DOHH2 (cell line): ENCODE results near the gene MAP2K6.

ENCODE experiments used
- H3F3A ChIP-seq: fragments of 200-600 bp; sonication (generic), shearing (Covaris generic); 2 replicates; pipeline ENCODE4 v1.6.0; 2016; ENCODE audit warnings: antibody characterized with exemption, mild to moderate bottlenecking; ENCODE audit not compliant: control insufficient read depth, insufficient read depth
- H3K27ac ChIP-seq: fragments of 200-600 bp; sonication (generic); 2 replicates; pipeline ENCODE4 v1.5.1; 2014; ENCODE audit warnings: low read depth, mild to moderate bottlenecking, low read length, moderate library complexity
- H3K27me3 ChIP-seq: fragments of 200-600 bp; sonication (generic); 2 replicates; pipeline ENCODE4 v1.6.1; 2014; ENCODE audit warnings: mild to moderate bottlenecking, low read length, mixed read lengths; ENCODE audit not compliant: control insufficient read depth
- H3K36me3 ChIP-seq: fragments of 200-600 bp; sonication (generic); 2 replicates; pipeline ENCODE4 v1.6.1; 2014; ENCODE audit warnings: mild to moderate bottlenecking, low read length, moderate library complexity, mixed read lengths; ENCODE audit not compliant: control insufficient read depth
- H3K4me1 ChIP-seq: fragments of 200-600 bp; sonication (generic); 2 replicates; pipeline ENCODE4 v1.6.1; 2014; ENCODE audit warnings: mild to moderate bottlenecking, low read length, mixed read lengths; ENCODE audit not compliant: control insufficient read depth
- H3K4me2 ChIP-seq: fragments of 200-600 bp; sonication (generic); 2 replicates; pipeline ENCODE4 v1.6.0; 2014; ENCODE audit warnings: mild to moderate bottlenecking, low read length, moderate library complexity
- H3K4me3 ChIP-seq: fragments of 200-600 bp; sonication (generic); 2 replicates; pipeline ENCODE4 v1.5.1; 2014; ENCODE audit warnings: mild to moderate bottlenecking, low read length, mixed read lengths
- H3K79me2 ChIP-seq: fragments of 200-600 bp; sonication (generic); 2 replicates; pipeline ENCODE4 v1.6.1; 2014; ENCODE audit warnings: mild to moderate bottlenecking, low read length, mixed read lengths; ENCODE audit not compliant: control insufficient read depth
- H3K9me2 ChIP-seq: fragments of 200-600 bp; sonication (generic); replicated peaks from 2 replicates; pipeline ENCODE4 v1.6.1; 2014; ENCODE audit warnings: mild to moderate bottlenecking, low read length, mixed read lengths; ENCODE audit not compliant: control insufficient read depth
- H3K9me3 ChIP-seq: fragments of 200-600 bp; sonication (generic); 2 replicates; pipeline ENCODE4 v1.6.1; 2014; ENCODE audit warnings: antibody characterized with exemption, low read length, mixed read lengths; ENCODE audit not compliant: control insufficient read depth, insufficient read depth
- H4K20me1 ChIP-seq: fragments of 200-600 bp; sonication (generic); 2 replicates; pipeline ENCODE4 v1.6.0; 2014; ENCODE audit warnings: low read depth, mild to moderate bottlenecking, antibody characterized with exemption, low read length, moderate library complexity; ENCODE audit not compliant: control insufficient read depth, insufficient read depth
- EZH2phosphoT487 ChIP-seq: fragments of 200-600 bp; sonication (generic); IDR thresholded peaks from 2 replicates; pipeline ENCODE4 v1.6.1; 2017; ENCODE audit warnings: borderline replicate concordance, mild to moderate bottlenecking, antibody characterized with exemption, low read length, moderate library complexity, mixed read lengths
- TF ChIP-seq, protein P1 (sequence below): fragments of 200-600 bp; sonication (generic); IDR thresholded peaks from one replicate; pipeline ENCODE4 v1.5.1; 2014; ENCODE audit warnings: antibody characterized with exemption, mild to moderate bottlenecking, low read depth, low read length; ENCODE audit not compliant: poor library complexity, severe bottlenecking

The MAP2K6 gene

DNA sequence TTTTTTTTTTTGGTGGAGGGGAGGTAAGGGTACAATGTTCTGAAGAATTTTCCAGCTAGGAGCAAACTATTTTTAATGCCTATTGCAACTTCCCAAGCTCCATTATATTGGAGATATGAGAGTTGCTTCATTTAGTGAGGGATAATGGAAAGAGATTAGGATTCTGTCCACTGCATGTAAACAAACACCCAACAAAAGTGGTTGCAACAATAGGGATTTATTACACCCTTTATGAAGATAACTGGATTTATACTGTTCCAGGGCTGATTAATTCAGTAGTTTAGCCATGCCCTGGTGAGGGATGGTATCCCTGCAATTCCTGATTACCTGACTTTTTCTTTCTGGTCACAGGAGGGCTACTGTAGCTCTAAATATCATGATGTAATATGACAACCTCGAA is 40.5 kb downstream of the MAP2K6 start:
- Histone ChIP-seq H3K79me2 (no peaks in the 10 kb centered on the region), H3K4me2 (no peak overlapping the region)

GRCh38 chr17:69457603-69458002 is 43.1 kb downstream of the MAP2K6 start:
- Histone ChIP-seq H3K27me3 (0 out of 2 replicates have a peak, but pooled peaks cover 4% of the 10 kb centered on the region), H3K36me3 (no peaks in the 10 kb centered on the region), H3K4me3 (no peak overlapping the region), H3F3A (no peaks in the 10 kb centered on the region), H3K27ac (no peak overlapping the region), H3K4me2 (no peak overlapping the region), H3K9me3 (no peaks in the 10 kb centered on the region), H4K20me1 (no peaks in the 10 kb centered on the region), H3K9me2 (no peaks in the 10 kb centered on the region), H3K79me2 (no peaks in the 10 kb centered on the region), H3K4me1 (no peaks in the 10 kb centered on the region)
- TF ChIP-seq, protein P1, sequence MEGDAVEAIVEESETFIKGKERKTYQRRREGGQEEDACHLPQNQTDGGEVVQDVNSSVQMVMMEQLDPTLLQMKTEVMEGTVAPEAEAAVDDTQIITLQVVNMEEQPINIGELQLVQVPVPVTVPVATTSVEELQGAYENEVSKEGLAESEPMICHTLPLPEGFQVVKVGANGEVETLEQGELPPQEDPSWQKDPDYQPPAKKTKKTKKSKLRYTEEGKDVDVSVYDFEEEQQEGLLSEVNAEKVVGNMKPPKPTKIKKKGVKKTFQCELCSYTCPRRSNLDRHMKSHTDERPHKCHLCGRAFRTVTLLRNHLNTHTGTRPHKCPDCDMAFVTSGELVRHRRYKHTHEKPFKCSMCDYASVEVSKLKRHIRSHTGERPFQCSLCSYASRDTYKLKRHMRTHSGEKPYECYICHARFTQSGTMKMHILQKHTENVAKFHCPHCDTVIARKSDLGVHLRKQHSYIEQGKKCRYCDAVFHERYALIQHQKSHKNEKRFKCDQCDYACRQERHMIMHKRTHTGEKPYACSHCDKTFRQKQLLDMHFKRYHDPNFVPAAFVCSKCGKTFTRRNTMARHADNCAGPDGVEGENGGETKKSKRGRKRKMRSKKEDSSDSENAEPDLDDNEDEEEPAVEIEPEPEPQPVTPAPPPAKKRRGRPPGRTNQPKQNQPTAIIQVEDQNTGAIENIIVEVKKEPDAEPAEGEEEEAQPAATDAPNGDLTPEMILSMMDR, result no peak
- no peak for TF ChIP-seq EZH2phosphoT487

More for the DNA sequence above, 40.5 kb downstream of the MAP2K6 start:
- 0 out of 2 replicates have a peak, but pooled peaks cover 3% of the 10 kb centered on the region for H4K20me1 ChIP-seq
- no peaks in the 10 kb centered on the region for H3K36me3 ChIP-seq
- H3K27ac ChIP-seq, result no peak overlapping the region
- H3F3A ChIP-seq, result no peaks in the 10 kb centered on the region
- H3K4me3 ChIP-seq, result no peak overlapping the region
- no peaks in the 10 kb centered on the region for H3K9me3 ChIP-seq
- 0 out of 2 replicates have a peak, but pooled peaks cover 7% of the 10 kb centered on the region for H3K27me3 ChIP-seq
- no peaks in the 10 kb centered on the region for H3K9me2 ChIP-seq
- peaks cover 9% of the 10 kb centered on the region for H3K4me1 ChIP-seq
- TF ChIP-seq EZH2phosphoT487, result no peak
- TF ChIP-seq, protein P1, result no peak

DNA sequence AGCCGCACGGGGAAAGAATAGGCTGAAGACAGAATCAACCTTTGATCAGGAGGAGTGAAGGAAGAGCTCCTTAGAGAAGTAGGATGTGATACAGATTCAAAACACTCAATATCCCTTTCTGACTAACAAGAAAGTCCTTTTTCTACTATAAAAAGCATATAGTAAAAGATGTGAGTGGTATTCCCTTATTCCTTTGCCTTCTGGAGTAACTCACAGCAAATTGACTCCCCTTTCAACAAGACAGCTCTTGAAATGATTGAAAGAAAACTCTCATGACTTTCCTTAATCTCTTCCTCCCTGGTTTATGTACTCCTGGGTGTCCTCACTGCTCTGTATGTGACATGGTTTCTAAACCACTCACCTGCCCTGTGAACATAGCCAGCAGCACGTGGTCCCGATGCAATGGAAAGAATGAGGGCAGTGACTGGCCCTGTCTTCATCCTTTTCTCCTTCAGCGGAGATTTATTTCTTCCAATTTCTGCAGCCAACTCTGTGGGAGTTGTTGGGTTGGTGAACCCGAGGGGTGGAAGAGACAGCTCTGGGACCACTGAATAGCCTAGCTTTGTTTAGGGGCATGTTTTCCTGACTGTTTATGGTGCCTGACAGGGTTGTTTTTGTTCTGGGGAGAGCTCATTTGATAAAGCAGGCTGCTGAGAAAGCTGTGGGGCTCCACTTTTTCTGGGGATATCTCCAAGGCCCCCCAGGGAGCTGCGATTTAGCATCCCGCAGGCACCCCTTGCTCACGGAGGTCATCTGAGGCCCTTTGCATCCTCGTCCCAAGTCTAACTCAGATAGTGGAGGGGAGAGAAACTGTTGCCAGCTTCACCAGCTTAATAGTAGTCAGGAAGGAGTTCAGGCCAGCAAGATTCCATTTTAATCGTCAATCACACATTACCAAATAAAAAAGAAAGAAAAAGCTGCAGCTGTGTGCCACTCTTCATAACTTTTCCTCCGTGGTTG is 46.7 kb downstream of the MAP2K6 start:
- TF ChIP-seq, protein P1, result no peak
- TF ChIP-seq EZH2phosphoT487, result no peak
- H3F3A ChIP-seq, result no peaks in the 10 kb centered on the region
- no peaks in the 10 kb centered on the region for H3K4me1 ChIP-seq
- no peak overlapping the region for H3K4me3 ChIP-seq
- H3K27me3 ChIP-seq, result no peaks in the 10 kb centered on the region
- no peak overlapping the region for H3K27ac ChIP-seq
- H3K4me2 ChIP-seq, result no peak overlapping the region
- H3K36me3 ChIP-seq, result no peaks in the 10 kb centered on the region
- no peaks in the 10 kb centered on the region for H3K79me2 ChIP-seq
- no peaks in the 10 kb centered on the region for H3K9me3 ChIP-seq
- H4K20me1 ChIP-seq, result no peaks in the 10 kb centered on the region
- H3K9me2 ChIP-seq, result no peaks in the 10 kb centered on the region
